Kidney (tissue), 14 donors: Measurements from ENCODE around the gene C19orf12. TPM values are rescaled to one million over a fixed set of nuclear protein-coding genes. Genes with fewer than 3 reads are reported as not detected.
A peak's percentile ranks its signal among the peaks of the same experiment; 100 is the strongest.

Experiments used
- DNase-seq, 5 donors: peaks; one replicate each; pipeline ENCODE4 v3.0.0-alpha.2; 2013 to 2020
- FAIRE-seq: peaks from 2 replicates; lab custom pipeline; 2012; peaks lifted over from hg19 to GRCh38; lab: Jason Lieb, UNC
- H3K27ac ChIP-seq, 2 donors: one replicate each; pipeline ENCODE4 v1.7.0; 2013; ENCODE audit warnings: low read depth in 2 of 2, low read length in 2 of 2, inconsistent platforms in 1 of 2
- H3K27me3 ChIP-seq: one replicate; pipeline ENCODE4 v1.7.1; 2013; ENCODE audit warnings: low read length, inconsistent platforms; ENCODE audit not compliant: control insufficient read depth, insufficient read depth
- H3K36me3 ChIP-seq, 3 donors: one replicate each; pipeline versions ENCODE4 v1.7.0 to v1.7.1; 2013; ENCODE audit warnings: low read length in 3 of 3, control low read depth in 1 of 3, inconsistent platforms in 1 of 3; ENCODE audit not compliant: insufficient read depth in 3 of 3, control insufficient read depth in 2 of 3
- H3K4me1 ChIP-seq, 3 donors: one replicate each; pipeline versions ENCODE4 v1.7.0 to v1.7.1; 2013; ENCODE audit warnings: low read length in 3 of 3, inconsistent platforms in 1 of 3, low read depth in 1 of 3; ENCODE audit not compliant: control insufficient read depth in 2 of 3, insufficient read depth in 2 of 3
- H3K4me3 ChIP-seq, 3 donors: one replicate each; pipeline versions ENCODE4 v1.7.0 to v1.8.1; 2013; ENCODE audit warnings: low read length in 3 of 3, control low read depth in 1 of 3, inconsistent platforms in 1 of 3
- H3K9ac ChIP-seq, 3 donors: one replicate each; pipeline versions ENCODE4 v1.7.0 to v1.7.1; 2013; ENCODE audit warnings: low read length in 3 of 3, control low read depth in 1 of 3, inconsistent platforms in 1 of 3
- H3K9me3 ChIP-seq, 3 donors: one replicate each; pipeline versions ENCODE4 v1.7.0 to v1.7.1; 2013; ENCODE audit warnings: low read length in 3 of 3, control low read depth in 1 of 3, inconsistent platforms in 1 of 3; ENCODE audit not compliant: control insufficient read depth in 2 of 3, insufficient read depth in 1 of 3
- intact Hi-C: fragments of 100-400 bp; cut with DNase I; formaldehyde crosslinking; loops from one replicate; pipeline ENCODE4 v1.11.1; 2022
- polyA plus RNA-seq: library from polyadenylated mRNA; stranded (reverse); fragments of 350-450 nt; fragmentation: Illumina TruSeq; extraction: RNeasy Lipid Tissue Mini Kit (QIAGEN cat#74804); gene quantifications from one replicate; pipeline ENCODE4 v1.2.3, GENCODE V29; 2014; ENCODE audit warnings: low read depth, low replicate concordance; ENCODE audit not compliant: insufficient read depth
- total RNA-seq: library from RNA; stranded (reverse); fragmentation: NEBNext Ultra II Directional; extraction: Animal tissue kit (Norgen Biotek cat#: 25700); gene quantifications from one replicate; pipeline ENCODE4 v1.2.1, GENCODE V29; 2021
- TF ChIP-seq, protein P1 (sequence below): IDR thresholded peaks from 3 replicates; pipeline ENCODE4 v1.5.1; 2012; ENCODE audit warnings: mild to moderate bottlenecking, moderate library complexity, borderline replicate concordance; ENCODE audit not compliant: insufficient read depth; ENCODE audit errors: extremely low read depth
- donor health status: control.
- donor health status: control.
- donor health status: control.
- donor health status: control.
- donor health status: control.
- donor health status: DM: yes; HTN: yes; CAD: no.
- donor health status: Normal renal cell carcinoma (clear cell type).

C19orf12 gene
- total and polyA plus RNA-seq, 2 donors from 2014 or later, result 21.2 to 27.1 TPM

DNA sequence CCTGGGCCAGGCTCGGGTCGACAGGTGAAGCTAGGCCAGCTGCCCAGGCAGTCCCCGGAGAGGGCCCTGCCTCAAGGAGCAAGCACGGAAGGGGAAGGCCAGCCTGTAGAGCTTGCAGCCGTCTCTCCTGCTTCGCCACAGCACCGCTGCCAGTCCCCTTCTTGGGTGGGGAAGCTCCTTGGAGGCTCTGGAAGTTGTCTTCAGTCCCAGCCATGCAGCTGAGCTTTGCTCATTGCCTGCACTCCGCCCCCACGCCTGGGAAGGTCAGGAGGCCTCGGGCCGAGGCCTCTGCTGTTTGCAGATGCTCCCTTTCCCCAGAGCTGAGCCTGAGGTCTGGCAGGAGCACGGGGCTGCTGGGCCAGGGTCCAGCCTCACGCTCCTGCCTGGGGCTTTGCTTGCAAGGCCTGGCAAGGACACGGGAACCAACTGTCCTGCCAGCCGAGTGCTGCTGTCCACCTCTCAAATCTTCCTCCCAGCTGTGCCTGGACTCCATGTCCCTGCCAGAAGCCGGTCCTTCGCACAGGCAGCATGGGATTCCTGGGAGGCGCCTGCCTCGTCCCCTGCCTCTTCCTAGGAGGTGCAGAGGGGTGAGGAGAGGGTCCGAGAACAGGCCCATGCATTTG lies 36.5 kb downstream of the C19orf12 start:
- Histone ChIP-seq H3K9ac (no peak overlapping the region), H3K27ac (no peak overlapping the region), H3K36me3 (peaks cover 0 to 2% (median 0%) of the 10 kb centered on the region in 3 donors), H3K27me3 (no peaks in the 10 kb centered on the region), H3K4me1 (peaks cover 0 to 6% (median 0%) of the 10 kb centered on the region in 3 donors), H3K9me3 (no peaks in the 10 kb centered on the region), H3K4me3 (no peak overlapping the region)
- DNase-seq, result peak in 1 of 5 donors; percentile 73
- TF ChIP-seq, protein P1, sequence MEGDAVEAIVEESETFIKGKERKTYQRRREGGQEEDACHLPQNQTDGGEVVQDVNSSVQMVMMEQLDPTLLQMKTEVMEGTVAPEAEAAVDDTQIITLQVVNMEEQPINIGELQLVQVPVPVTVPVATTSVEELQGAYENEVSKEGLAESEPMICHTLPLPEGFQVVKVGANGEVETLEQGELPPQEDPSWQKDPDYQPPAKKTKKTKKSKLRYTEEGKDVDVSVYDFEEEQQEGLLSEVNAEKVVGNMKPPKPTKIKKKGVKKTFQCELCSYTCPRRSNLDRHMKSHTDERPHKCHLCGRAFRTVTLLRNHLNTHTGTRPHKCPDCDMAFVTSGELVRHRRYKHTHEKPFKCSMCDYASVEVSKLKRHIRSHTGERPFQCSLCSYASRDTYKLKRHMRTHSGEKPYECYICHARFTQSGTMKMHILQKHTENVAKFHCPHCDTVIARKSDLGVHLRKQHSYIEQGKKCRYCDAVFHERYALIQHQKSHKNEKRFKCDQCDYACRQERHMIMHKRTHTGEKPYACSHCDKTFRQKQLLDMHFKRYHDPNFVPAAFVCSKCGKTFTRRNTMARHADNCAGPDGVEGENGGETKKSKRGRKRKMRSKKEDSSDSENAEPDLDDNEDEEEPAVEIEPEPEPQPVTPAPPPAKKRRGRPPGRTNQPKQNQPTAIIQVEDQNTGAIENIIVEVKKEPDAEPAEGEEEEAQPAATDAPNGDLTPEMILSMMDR, result no peak
- FAIRE-seq, result no peak
- intact Hi-C loops, result no loop called here

DNA sequence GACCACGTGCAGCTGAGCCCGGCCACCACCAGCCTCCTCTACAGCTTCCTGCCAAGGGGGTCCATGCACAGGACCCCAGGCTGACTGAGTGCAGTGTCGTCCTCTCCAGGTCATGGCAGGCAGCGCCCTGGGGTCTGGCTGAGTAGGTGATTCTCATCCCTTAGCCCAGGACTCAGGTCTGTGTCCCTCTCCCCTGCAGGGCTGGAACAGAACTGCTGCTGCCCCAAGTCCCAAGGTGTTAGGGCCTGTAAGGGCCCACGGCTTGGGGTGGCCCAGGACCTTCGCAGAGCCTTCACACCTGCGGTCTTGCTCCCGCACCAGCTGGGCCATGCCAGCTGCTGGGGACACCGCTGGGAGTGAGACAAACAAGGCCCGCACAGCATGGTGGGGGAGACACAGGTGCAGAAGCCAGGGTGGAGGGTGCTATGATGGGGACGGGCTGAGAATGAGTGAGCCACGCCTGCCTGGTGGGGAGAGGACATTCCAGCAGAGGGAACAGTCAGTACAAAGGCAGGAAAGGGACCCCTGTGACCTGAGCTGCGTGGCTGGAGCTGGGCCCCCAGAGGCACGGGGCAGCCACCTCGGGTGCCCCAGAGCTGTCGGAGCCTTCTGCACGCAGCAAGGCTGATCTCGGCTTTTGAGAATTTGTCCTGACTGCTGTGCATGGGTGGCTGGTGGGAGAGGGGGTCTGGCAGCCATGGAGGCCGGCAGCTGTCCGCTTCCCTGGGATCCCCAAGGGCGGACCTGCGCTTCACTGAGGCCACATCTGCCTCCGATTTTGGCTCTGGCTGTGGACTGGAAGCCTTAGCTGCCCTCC lies 37.9 kb downstream of the C19orf12 start:
- H3K4me1 ChIP-seq, result peaks cover 0 to 6% (median 0%) of the 10 kb centered on the region in 3 donors
- intact Hi-C loops, result no loop called here
- TF ChIP-seq, protein P1, result no peak
- DNase-seq, result peak in 2 of 5 donors; percentile 30 to 61
- no peak overlapping the region for H3K27ac ChIP-seq
- H3K9ac ChIP-seq, result no peak overlapping the region
- peaks cover 0 to 2% (median 0%) of the 10 kb centered on the region in 3 donors for H3K36me3 ChIP-seq
- H3K4me3 ChIP-seq, result no peak overlapping the region
- no peaks in the 10 kb centered on the region for H3K27me3 ChIP-seq
- no peak for FAIRE-seq
- no peaks in the 10 kb centered on the region for H3K9me3 ChIP-seq

DNA sequence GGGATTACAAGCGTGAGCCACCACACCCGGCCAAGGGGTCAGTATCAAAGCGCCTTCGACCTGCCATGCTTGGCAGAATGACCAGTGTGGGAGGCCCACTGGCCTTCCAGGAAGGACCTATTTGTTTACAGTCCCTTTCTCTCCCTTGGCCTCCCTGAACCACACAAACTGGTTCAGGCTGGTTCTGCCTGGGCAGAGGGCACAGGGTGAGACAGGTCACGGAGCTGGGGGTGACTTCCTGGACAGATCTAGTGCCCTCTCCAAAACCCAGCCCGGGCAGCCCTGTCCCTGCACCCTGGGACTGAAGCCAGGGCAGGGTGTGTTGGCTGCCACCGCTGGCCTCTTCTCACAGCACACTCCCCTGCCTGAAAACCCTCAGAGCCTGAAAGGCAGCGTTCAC lies 38.5 kb downstream of the C19orf12 start:
- Histone ChIP-seq H3K4me1 (peaks cover 0 to 6% (median 0%) of the 10 kb centered on the region in 3 donors), H3K9ac (no peak overlapping the region), H3K27me3 (no peaks in the 10 kb centered on the region), H3K36me3 (peaks cover 0 to 2% (median 0%) of the 10 kb centered on the region in 3 donors), H3K27ac (no peak overlapping the region), H3K4me3 (no peak overlapping the region), H3K9me3 (no peaks in the 10 kb centered on the region)
- TF ChIP-seq, protein P1, result no peak
- FAIRE-seq, result no peak
- DNase-seq, result peak in 1 of 5 donors; percentile 46
- intact Hi-C loops, result no loop called here
